GM18498 (cell line): ENCODE measurements around the gene RERE.

Experiments used
- ATAC-seq: cut with Tn5 transposase; IDR thresholded peaks from one replicate; pipeline ENCODE4 v1.9.1; 2021; ENCODE audit warnings: mild to moderate bottlenecking, moderate library complexity; ENCODE audit not compliant: unreplicated experiment

The RERE gene

GRCh38 chr1:8358241-8358896 is 459.1 kb downstream of the RERE start:
- no peak for ATAC-seq

- no peak for ATAC-seq
These were observed 459.9 kb downstream of the RERE start for GRCh38 chr1:8357329-8358101.

GRCh38 chr1:8356256-8357209 is 460.9 kb downstream of the RERE start:
- ATAC-seq = no peak

DNA sequence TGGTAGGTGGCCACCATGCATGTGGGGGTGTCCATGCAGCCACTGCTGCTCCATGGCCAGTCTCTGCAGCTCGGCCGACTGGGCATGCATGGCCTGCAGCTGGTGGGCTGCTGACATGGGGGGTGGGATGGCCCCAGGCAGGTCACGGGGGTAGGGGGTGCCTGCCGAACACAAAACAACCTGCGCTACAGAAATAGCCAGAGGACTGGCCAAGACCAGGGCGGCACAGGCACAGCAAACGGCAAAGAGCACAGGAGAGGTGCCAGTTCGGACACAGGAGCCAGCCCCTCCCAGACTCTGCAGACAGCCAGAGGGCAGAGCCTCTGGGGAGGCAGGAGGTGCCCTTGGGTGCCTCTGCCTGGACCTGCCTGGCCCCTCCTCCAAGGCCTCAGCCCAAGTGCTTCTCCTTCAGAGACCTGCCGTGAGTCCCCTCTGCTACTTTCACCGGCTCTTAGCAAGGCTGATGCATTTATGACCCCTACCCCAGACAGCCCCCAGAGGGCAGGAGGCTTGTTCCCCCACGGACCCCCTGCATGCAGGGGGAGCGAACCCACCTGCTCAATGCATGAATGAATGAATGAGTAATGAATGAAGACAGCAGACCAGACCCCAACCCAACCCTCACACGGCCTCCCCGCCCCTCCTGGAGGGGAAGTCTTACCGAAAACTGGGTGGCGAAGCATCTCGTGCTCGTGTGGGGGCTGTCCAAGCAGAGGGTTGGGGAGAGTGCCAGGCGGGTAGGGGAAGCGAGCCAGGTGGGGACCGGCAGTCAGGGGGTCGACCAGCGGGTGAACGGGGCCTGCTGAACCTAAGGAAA is 461.8 kb downstream of the RERE start:
- ATAC-seq = no peak

GRCh38 chr1:8354038-8354437 is 463.4 kb downstream of the RERE start:
- ATAC-seq = no peak

GRCh38 chr1:8352886-8353785 is 464.3 kb downstream of the RERE start:
- ATAC-seq = no peak

GRCh38 chr1:8352471-8352845 is 465.0 kb downstream of the RERE start:
- no peak for ATAC-seq

- ATAC-seq = no peak
These were observed 465.6 kb downstream of the RERE start for GRCh38 chr1:8351693-8352470.

- no peak for ATAC-seq
These were observed 466.3 kb downstream of the RERE start for GRCh38 chr1:8350914-8351684.

GRCh38 chr1:8349961-8350360 is 467.5 kb downstream of the RERE start:
- ATAC-seq = no peak

- ATAC-seq = no peak
These were observed 468.0 kb downstream of the RERE start for GRCh38 chr1:8349473-8349865.

DNA sequence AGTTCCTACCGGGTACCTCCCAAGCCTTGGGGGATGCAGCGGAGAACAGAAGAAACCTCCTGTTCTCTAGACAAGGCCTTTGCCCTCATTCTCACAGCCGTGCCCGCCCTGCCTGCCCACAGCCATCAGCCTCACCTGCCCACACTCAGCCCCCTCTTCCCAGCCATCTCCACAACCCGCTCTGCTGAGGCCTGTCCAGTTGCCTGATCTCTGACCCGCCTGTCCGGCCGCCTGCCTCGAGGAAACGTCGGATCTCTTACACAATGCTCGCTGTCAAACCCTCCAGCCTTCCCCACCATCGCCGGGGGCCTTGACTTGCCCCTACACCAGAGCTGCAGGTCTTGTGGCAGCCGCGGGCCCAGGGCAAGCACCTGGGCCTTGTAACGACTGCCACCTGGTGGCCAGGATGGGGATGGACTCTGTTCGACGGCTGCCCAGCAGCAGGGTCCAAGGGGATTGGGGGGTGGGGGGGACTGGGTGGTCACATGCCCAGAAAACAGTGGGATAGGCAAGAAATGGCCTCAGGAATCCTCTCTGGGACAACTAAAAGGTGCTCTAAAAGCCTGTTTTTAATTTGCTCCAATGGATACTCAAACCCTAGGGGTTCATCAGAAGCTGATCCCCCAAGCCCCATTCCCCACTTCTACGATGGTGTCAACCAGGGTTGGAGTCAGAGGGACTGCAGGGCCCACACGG is 468.5 kb downstream of the RERE start:
- no peak for ATAC-seq

DNA sequence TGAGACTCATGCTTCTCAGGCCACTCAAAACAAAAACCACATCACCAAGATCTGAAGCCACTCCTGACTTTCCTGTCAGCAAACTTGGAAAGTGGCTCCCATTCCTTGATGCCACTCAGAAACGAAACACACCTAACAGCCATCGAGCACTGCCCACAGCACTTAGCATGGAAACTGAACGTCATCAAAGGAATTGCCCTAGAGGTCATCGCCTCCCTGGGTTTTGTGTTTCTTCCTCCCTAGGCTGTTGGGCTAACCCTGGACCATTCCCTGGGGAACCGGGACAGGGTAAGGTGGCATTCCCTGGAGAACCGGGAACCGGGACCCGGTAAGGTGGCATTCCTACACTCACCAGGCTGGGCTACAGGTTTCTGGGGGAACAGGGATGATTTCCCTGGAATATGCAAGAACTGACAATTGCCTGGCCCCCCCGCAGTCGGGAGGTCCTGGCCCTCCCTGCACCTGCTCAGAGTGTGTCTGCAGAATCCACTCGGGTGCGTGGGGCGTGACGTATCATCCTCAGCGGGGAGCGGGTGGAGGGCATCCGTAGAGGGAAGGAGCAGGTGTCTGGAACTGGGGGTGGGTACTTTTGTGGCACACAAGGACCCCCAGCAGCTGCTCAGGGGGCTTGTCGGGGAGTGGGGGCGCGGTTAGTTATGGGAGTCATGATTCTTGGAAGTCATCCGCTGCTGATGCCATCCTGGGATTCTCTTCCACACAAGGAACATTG is 469.2 kb downstream of the RERE start:
- ATAC-seq = no peak

GRCh38 chr1:8347635-8348034 is 469.8 kb downstream of the RERE start:
- no peak for ATAC-seq

GRCh38 chr1:8345621-8346415 is 471.6 kb downstream of the RERE start:
- ATAC-seq = no peak

- ATAC-seq = no peak
These were observed 472.4 kb downstream of the RERE start for GRCh38 chr1:8344893-8345507.
